Retinal pigment epithelial cell (primary cell): ENCODE results near the gene HIBADH.

Source experiments
- DNase-seq: peaks from one replicate; pipeline ENCODE4 v3.0.0-alpha.2; 2010; ENCODE audit warnings: low read depth
- H3K4me3 ChIP-seq: 2 replicates; pipeline ENCODE4 v1.5.1; 2011; ENCODE audit warnings: mild to moderate bottlenecking, low read length, control low read depth, moderate library complexity
- CTCF ChIP-seq: conservative IDR thresholded peaks from 2 replicates; pipeline ENCODE4 v1.5.1; 2011; ENCODE audit warnings: low read depth, low read length, control low read depth, inconsistent platforms

HIBADH gene

DNA sequence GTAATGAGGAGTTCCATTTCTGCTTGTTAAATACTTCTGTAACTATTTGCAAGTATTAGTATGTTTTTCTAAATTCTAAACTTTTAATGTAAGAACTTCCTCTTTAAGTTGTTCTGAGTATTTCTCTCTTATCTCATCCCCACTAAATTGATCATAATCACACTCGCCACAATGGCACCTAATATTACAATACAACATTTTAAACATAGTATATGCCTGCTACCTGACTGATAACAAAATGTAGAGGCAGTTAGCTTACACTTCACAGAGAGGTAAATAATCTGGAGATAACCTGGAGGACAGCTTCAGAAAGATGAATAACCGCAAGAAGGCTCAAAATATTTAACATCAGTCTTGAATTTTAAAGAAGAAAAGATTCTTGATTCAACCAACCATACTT lies 48.6 kb downstream of the HIBADH start:
- H3K4me3 ChIP-seq, result no peak overlapping the region
- no peak for DNase-seq
- TF ChIP-seq CTCF, result no peak

- no peak overlapping the region for H3K4me3 ChIP-seq
- DNase-seq, result no peak
- no peak for TF ChIP-seq CTCF
Observed at GRCh38 chr7:27611059-27611458, 51.6 kb downstream of the HIBADH start.

GRCh38 chr7:27608776-27609495 lies 53.7 kb downstream of the HIBADH start:
- no peak for TF ChIP-seq CTCF
- H3K4me3 ChIP-seq, result no peak overlapping the region
- no peak for DNase-seq

DNA sequence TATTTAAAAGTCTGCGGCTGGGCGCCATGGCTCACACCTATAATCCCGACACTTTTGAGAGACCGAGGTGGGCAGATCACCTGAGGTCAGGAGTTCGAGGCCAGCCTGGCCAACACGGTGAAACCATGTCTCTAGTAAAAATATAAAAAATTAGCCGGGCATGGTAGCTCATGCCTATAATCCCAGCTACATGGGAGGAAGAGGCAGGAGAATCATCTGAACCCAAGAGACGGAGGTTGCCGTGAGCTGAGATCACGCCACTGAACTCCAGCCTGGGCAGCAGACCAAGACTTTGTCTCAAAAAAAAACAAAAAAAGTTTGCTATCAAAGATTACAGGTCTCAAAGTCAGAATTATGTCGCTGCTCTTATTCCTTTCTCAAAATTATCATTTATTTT lies 55.5 kb downstream of the HIBADH start:
- H3K4me3 ChIP-seq, result no peak overlapping the region
- TF ChIP-seq CTCF, result no peak
- no peak for DNase-seq

- TF ChIP-seq CTCF, result no peak
- DNase-seq, result peak; percentile 51
- no peak overlapping the region for H3K4me3 ChIP-seq
Observed at GRCh38 chr7:27606270-27607209, 56.1 kb downstream of the HIBADH start.

DNA sequence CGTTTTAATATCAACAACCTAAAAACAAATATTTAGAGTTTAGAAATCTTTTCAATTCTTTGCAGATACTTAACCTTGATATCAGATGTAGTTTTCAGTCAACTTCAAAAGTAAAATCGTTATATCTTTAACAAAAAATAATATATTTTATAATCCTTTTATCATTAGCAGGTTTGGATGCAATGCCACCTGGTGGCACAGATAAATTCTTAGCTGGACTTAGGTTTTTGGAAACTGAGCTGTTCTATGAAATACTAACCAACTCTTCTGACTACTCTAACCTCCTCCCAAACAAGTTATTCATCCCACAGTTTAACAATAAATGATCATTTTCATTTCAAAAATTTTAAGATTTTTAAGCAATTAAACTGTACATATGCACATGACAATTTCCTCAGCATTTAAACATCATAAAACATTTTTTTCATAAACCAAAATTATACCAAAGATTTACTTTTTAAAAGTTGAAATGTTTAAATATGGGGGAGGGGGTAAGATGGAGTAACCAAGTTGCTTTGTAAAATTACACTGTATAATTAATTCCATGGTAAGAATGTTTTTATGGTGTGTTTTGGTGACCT lies 56.9 kb downstream of the HIBADH start:
- peak; percentile 61 for TF ChIP-seq CTCF
- H3K4me3 ChIP-seq, result no peak overlapping the region
- DNase-seq, result no peak
